HEK293T (cell line): Measurements from ENCODE around the gene PRKG2.
"Not testable (repeated sequence)": the region's sequence is repeated elsewhere in the genome, so short reads cannot be mapped to it uniquely, and the experiment has no call there.

ENCODE experiments used
- CTCF ChIA-PET: fragments of 350-600 bp; formaldehyde crosslinking; extraction: SDS; loops from one replicate; lab custom pipeline; 2021; ENCODE audit warnings: antibody characterized with exemption, inconsistent platforms; lab: Yijun Ruan, JAX
- POLR2A ChIA-PET: fragments of 350-600 bp; formaldehyde crosslinking; extraction: SDS; loops from one replicate; lab custom pipeline; 2020; ENCODE audit warnings: antibody characterized with exemption, inconsistent platforms; lab: Yijun Ruan, JAX
- DNase-seq: peaks from one replicate; pipeline ENCODE4 v3.0.0; 2012; ENCODE audit warnings: mixed read lengths; ENCODE audit errors: extremely low spot score
- ARNT ChIP-seq: fragments of 450-650 bp; IDR thresholded peaks from 2 replicates; pipeline ENCODE4 v1.6.1; 2017; ENCODE audit warnings: mild to moderate bottlenecking
- BHLHE40 ChIP-seq: fragments of 450-650 bp; IDR thresholded peaks from 2 replicates; pipeline ENCODE4 v1.6.1; 2016; ENCODE audit warnings: mild to moderate bottlenecking, moderate library complexity, borderline replicate concordance
- CTBP1 ChIP-seq: fragments of 450-650 bp; IDR thresholded peaks from 2 replicates; pipeline ENCODE4 v1.6.1; 2016; ENCODE audit warnings: borderline replicate concordance
- ELF4 ChIP-seq: fragments of 450-650 bp; IDR thresholded peaks from 2 replicates; pipeline ENCODE4 v1.6.1; 2017; ENCODE audit warnings: antibody characterized with exemption
- FOXA1 ChIP-seq: fragments of 450-650 bp; IDR thresholded peaks from 2 replicates; pipeline ENCODE4 v1.6.1; 2016; ENCODE audit warnings: mild to moderate bottlenecking
- FOXK2 ChIP-seq: fragments of 450-650 bp; IDR thresholded peaks from 2 replicates; pipeline ENCODE4 v1.6.1; 2016; ENCODE audit warnings: mild to moderate bottlenecking
- FOXM1 ChIP-seq: fragments of 450-650 bp; IDR thresholded peaks from 2 replicates; pipeline ENCODE4 v1.6.1; 2017; ENCODE audit warnings: mild to moderate bottlenecking, borderline replicate concordance
- HDGF ChIP-seq: fragments of 450-650 bp; IDR thresholded peaks from 2 replicates; pipeline ENCODE4 v1.6.1; 2017; ENCODE audit warnings: antibody characterized with exemption, borderline replicate concordance
- L3MBTL2 ChIP-seq: fragments of 450-650 bp; conservative IDR thresholded peaks from 2 replicates; pipeline ENCODE4 v1.6.1; 2016; ENCODE audit warnings: mild to moderate bottlenecking
- LEF1 ChIP-seq: fragments of 450-650 bp; IDR thresholded peaks from 2 replicates; pipeline ENCODE4 v1.6.1; 2017; ENCODE audit warnings: mild to moderate bottlenecking, borderline replicate concordance
- NFRKB ChIP-seq: fragments of 450-650 bp; IDR thresholded peaks from 2 replicates; pipeline ENCODE4 v1.6.1; 2016; ENCODE audit warnings: mild to moderate bottlenecking, moderate library complexity
- PKNOX1 ChIP-seq: fragments of 450-650 bp; IDR thresholded peaks from 2 replicates; pipeline ENCODE4 v1.6.1; 2016
- SP1 ChIP-seq: fragments of 450-650 bp; IDR thresholded peaks from 2 replicates; pipeline ENCODE4 v1.6.1; 2017
- SUZ12 ChIP-seq: fragments of 450-650 bp; IDR thresholded peaks from 2 replicates; pipeline ENCODE4 v1.6.1; 2016; ENCODE audit warnings: mild to moderate bottlenecking
- TARDBP ChIP-seq: fragments of 450-650 bp; IDR thresholded peaks from 2 replicates; pipeline ENCODE4 v1.6.1; 2016
- ZNF384 ChIP-seq: fragments of 450-650 bp; IDR thresholded peaks from 2 replicates; pipeline ENCODE4 v1.6.1; 2016

PRKG2 gene

GRCh38 chr4:81162752-81163458, 52.1 kb downstream of the PRKG2 start:
- POLR2A ChIA-PET: no interaction called here
- CTCF ChIA-PET: no interaction called here
- no peak for TF ChIP-seq PKNOX1
- no peak for TF ChIP-seq ELF4
- DNase-seq: no peak

GRCh38 chr4:81153714-81154323, 61.2 kb downstream of the PRKG2 start:
- CTCF ChIA-PET, DNase-seq, POLR2A ChIA-PET: not testable (repeated sequence)

- no peak for TF ChIP-seq ARNT
- TF ChIP-seq SP1: no peak
- no peak for TF ChIP-seq FOXM1
- no peak for TF ChIP-seq PKNOX1
- no peak for TF ChIP-seq CTBP1
- TF ChIP-seq HDGF: no peak
- no peak for TF ChIP-seq ZNF384
- ChIA-PET POLR2A (no interaction called here), CTCF (no interaction called here)
- no peak for DNase-seq
Measured at GRCh38 chr4:81152839-81153713, 61.9 kb downstream of the PRKG2 start.

- DNase-seq: no peak
Measured at GRCh38 chr4:81149976-81150375, 65.0 kb downstream of the PRKG2 start.

GRCh38 chr4:81148576-81148975, 66.4 kb downstream of the PRKG2 start:
- TF ChIP-seq PKNOX1: no peak
- no peak for TF ChIP-seq ZNF384
- TF ChIP-seq FOXK2: no peak
- TF ChIP-seq TARDBP: no peak
- TF ChIP-seq SUZ12: no peak
- TF ChIP-seq CTBP1: no peak
- no peak for TF ChIP-seq SP1
- no peak for TF ChIP-seq ARNT
- no peak for TF ChIP-seq LEF1
- TF ChIP-seq BHLHE40: no peak
- TF ChIP-seq HDGF: no peak
- no peak for TF ChIP-seq L3MBTL2
- no peak for TF ChIP-seq FOXA1
- no peak for TF ChIP-seq FOXM1
- TF ChIP-seq ELF4: no peak
- ChIA-PET CTCF (no interaction called here), POLR2A (no interaction called here)
- no peak for DNase-seq

More at GRCh38 chr4:81149976-81150375, 65.0 kb downstream of the PRKG2 start:
- POLR2A ChIA-PET: no interaction called here
- CTCF ChIA-PET: no interaction called here
- TF ChIP-seq TARDBP: no peak
- no peak for TF ChIP-seq BHLHE40
- no peak for TF ChIP-seq ELF4
- TF ChIP-seq PKNOX1: no peak
- no peak for TF ChIP-seq SUZ12
- TF ChIP-seq LEF1: no peak
- TF ChIP-seq ZNF384: no peak
- TF ChIP-seq FOXM1: no peak
- no peak for TF ChIP-seq FOXA1
- no peak for TF ChIP-seq ARNT
- no peak for TF ChIP-seq SP1
- TF ChIP-seq L3MBTL2: no peak
- TF ChIP-seq HDGF: no peak
- no peak for TF ChIP-seq CTBP1
- TF ChIP-seq NFRKB: no peak

GRCh38 chr4:81146466-81146865, 68.6 kb downstream of the PRKG2 start:
- TF ChIP-seq ARNT (no peak), SUZ12 (no peak), CTBP1 (no peak), TARDBP (no peak), L3MBTL2 (no peak), NFRKB (no peak), BHLHE40 (no peak), SP1 (no peak), LEF1 (no peak), FOXA1 (no peak), HDGF (no peak), FOXK2 (no peak), FOXM1 (no peak), ZNF384 (no peak)
- CTCF ChIA-PET: no interaction called here
- POLR2A ChIA-PET: no interaction called here
- DNase-seq: no peak
